HG03354 (cell line): ENCODE data around the gene SAP130.

ENCODE experiments used
- ATAC-seq: cut with Tn5 transposase; IDR thresholded peaks from one replicate; pipeline ENCODE4 v1.9.1; 2021; ENCODE audit warnings: mild to moderate bottlenecking; ENCODE audit not compliant: unreplicated experiment, poor library complexity, severe bottlenecking

SAP130 gene

GRCh38 chr2:128027801-128028667 lies at the start of gene SAP130:
TSS of gene SAP130 (minus strand) at chr2:128028059. CDS start at chr2:128026292, 1,767 bp downstream.
- peak; percentile 82 for ATAC-seq

DNA sequence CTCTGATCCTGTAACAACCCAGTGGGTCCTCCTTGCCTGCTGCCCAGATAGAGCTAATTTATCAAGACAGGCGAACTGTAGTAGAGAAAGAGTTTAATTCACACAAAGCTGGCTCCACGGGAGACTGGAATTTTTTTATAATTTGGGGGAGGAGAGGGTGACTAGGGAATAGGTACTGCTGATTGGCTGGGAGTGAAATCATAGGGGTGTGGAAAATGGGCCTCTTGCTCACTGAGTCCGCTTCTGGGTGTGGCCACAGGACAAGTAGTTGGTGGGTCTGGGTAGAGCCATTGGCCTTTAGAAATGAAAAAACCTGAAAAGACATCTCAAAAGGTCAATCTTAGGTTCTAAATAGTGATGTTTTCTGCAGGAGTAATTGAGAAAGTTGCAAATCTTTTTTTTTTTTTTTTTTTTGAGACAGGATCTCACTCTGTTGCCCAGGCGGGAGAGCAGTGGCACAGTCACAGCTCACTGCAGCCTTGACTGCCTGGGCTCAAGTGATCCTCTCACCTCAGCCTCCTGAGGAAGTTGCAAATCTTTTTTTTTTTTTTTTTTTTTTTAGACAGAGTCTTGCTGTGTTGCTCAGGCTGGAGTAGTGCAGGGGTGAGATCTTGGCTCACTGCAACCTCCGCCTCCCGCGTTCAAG lies 48.7 kb upstream of the SAP130 start:
- ATAC-seq: no peak

DNA sequence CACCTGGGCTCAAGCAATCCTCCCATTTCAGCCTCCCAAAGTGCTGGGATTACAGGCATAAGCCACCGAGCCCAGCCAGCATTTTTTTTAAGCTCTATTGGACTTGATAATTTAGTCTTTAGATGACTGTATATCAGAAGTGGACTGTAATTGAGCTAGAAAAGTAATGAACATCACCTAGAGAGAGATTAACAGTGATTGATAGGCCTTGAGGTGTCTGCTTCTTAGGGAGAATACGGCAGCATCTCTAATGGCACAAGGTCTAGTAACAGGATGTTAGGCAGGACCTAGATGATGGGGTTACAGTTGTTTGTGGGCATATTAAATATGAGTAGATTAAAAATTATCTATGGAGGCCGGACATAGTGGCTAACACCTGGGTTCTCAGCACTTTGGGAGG lies 45.4 kb upstream of the SAP130 start:
- no peak for ATAC-seq

GRCh38 chr2:128069769-128070168 lies 41.9 kb upstream of the SAP130 start:
- ATAC-seq: no peak

DNA sequence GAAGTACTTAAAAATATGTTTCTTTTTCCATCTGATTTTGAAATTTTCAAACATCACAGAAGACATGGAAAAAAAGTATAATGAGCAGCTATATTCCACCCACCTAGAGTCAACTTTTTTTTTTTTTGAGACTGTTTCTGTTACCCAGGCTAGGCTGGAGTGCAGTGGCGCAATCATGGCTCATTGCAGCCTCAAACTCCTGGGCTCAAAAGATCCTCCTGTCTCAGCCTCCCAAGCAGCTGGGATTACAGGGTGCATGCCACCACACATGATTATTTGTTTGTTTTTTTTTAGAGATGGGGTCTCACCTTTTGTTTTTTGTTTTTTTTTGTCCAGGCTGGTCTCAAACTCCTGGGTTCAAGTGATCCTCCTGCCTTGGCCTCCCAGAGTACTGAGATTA lies 36.5 kb upstream of the SAP130 start:
- no peak for ATAC-seq

- no peak for ATAC-seq
Observed at GRCh38 chr2:128062571-128062970, 34.7 kb upstream of the SAP130 start.

DNA sequence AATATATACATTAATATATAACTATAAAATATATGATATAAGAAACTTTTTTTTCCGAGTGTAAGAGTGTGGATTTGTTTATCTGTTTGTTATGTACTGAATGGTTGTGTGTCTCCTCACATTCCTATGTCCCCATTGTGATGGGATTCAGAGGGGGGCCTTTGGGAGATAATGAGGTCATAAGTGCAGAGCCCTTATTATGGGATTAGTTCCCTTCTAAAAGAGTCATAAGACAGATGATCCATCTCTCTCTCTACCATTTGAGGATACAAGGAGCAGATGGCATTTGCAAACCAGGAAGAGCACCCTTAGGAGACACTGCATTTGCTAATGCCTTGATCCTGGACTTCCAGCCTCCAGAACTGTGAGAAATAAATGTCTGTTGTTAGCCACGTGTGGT lies 30.3 kb upstream of the SAP130 start:
- ATAC-seq: no peak

GRCh38 chr2:128057334-128057733 lies 29.5 kb upstream of the SAP130 start:
- ATAC-seq: no peak

- no peak for ATAC-seq
Observed at GRCh38 chr2:128054104-128054885, 26.4 kb upstream of the SAP130 start.

DNA sequence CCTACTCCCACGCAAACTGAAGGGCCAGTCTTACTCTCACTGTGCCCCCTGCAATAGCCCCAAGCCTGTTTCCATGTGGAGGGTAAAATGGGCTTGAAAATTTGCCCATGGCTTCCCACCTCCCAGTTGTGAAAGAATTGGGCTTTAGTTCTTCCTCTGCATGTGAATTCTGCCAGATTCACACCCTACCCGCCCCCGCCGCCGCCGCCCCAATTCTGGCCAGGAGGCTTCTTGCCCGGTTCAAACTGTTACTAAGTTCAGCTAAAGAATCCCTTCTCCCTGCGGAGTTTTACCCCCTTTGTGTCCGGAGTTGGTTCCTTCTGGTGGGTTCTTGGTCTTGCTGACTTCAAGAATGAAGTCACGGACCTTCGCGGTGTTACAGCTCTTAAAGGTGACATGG lies 25.5 kb upstream of the SAP130 start:
- no peak for ATAC-seq

DNA sequence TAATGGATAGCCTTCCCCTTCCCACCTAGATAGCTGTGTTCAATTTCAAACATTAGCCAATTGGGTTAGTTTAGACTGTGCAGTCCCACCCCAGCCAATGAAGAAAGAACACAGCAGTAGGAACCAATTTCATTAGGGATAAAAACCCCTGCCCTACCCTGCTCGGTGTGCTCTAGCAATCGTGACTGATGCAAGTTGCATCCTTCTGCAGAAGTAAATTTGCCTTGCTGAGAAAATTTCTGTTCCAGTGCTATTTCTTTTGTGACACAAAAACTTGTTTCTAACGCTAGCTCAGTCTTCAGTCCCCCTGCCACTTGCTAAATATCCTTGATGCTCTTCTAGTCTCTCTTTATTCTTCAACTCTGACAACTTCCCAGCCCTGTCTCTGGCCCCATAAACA lies 15.2 kb upstream of the SAP130 start:
- ATAC-seq: no peak

DNA sequence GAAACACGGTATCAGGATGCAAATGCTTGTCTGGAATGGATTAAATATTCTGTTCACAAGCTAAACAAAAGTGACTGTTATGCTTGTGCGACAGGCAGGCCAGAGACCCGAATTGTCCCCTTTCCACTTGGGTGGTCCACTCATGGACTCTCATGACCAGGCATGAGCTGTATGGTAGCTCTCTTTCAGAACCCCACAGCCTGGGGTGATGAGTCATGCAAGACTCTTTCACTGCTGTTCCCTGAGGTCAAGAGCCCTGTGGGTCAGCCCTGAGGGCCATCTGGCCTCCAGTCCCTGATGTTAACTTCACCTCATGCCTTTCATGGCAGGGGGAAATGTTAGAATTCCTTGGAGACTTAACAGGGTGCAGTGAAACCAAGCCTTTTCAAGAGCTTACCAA lies 13.7 kb upstream of the SAP130 start:
- ATAC-seq: no peak

- ATAC-seq: no peak
Observed at GRCh38 chr2:128040166-128040771, 12.4 kb upstream of the SAP130 start.

GRCh38 chr2:128039535-128039934 lies 11.7 kb upstream of the SAP130 start:
- no peak for ATAC-seq

DNA sequence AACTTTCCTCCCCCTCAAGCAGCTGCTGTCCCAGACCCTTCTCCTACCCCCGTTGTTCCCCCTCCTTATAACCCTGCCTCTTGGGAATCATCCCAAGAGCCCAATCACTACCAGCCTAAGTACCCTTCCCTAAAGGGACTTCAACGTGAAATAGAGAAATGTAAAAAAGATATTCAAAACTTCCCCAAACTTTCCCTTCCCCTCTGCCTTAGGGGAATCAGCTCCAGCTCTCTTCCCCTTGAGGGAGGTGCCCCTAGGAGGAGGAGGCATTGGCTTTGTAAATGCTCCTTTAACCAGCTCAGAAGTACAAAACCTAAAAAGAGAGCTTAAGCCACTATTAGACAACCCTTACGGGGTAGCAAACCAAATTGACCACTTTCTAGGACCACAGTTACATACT lies 10.6 kb upstream of the SAP130 start:
- ATAC-seq: no peak

DNA sequence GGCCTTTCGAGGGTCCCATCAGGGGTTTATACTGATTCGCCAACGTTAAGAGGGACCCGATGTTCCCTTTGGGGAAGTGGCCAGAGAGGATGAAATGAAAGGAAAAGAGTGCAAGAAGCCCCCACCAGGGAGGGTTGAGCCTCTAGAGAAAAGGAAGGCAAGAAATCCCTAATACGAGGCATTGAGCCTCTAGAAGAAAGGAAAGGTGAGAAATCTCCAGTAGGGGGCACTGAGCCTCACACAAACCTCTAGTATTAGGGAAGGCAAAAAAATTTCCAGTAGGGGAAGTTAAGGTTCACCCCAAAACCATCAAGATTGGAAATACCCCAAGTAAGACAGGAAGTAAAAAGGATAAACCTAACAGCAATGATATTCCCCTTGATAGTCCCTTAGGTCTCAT lies 9.8 kb upstream of the SAP130 start:
- no peak for ATAC-seq

DNA sequence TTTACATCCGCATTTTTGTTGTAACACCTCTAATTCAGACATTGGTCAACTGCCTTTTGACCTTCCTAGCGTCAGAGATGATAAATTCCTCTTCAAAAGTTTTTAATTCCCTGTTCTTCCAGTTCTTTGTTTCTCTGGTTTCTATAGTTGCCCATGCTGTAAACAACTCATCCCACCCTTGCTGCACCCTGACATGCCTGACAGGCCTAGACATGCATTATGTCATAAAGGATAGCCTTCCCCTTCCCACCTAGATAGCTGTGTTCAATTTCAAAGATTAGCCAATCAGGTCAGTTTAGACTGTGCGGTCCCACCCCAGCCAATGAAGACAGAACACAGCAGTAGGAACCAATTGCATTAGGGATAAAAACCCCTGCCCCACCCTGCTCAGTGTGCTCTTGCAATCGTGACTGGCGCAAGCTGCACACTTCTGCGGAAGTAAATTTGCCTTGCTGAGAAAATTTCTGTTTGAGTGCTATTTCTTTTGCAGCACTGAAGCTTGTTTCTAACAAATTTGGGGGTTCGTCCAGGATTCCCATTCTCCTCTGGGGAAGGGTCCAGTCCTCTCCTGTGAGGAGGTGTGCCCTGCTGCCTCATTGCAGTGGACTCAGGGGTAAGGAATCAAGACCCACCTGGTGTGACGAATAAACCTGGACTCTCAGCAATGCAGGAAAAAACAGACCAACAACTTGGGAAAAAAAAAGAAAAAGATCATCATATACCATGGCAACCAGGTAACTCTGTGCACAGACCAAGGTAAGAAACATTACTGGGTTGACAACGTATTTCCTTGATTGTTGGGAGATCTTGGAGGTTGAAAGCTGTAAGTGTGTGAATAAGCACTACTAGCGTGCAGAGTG lies 9.1 kb upstream of the SAP130 start:
- no peak for ATAC-seq

- no peak for ATAC-seq
Observed at GRCh38 chr2:128032092-128032491, 4.2 kb upstream of the SAP130 start.

GRCh38 chr2:128028668-128029054 lies 802 bp upstream of the SAP130 start:
- no peak for ATAC-seq
